Hepatocyte (in vitro differentiated cells): ENCODE data around the gene FRMD4B. TPM values are rescaled to one million over a fixed set of nuclear protein-coding genes. Genes with fewer than 3 reads are reported as not detected.

Source experiments
- DNase-seq: peaks from one replicate; pipeline ENCODE4 v3.0.0-alpha.2; 2016; ENCODE audit warnings: low spot score
- H2AFZ ChIP-seq: fragments of 200-600 bp; sonication (generic); 2 replicates; pipeline ENCODE4 v1.6.0; 2016; ENCODE audit warnings: antibody characterized with exemption, mild to moderate bottlenecking
- H3K27ac ChIP-seq: fragments of 200-600 bp; sonication (generic); 2 replicates; pipeline ENCODE4 v1.5.1; 2016; ENCODE audit warnings: mild to moderate bottlenecking
- H3K27me3 ChIP-seq: fragments of 200-600 bp; sonication (generic); 2 replicates; pipeline ENCODE4 v1.6.1; 2016
- H3K36me3 ChIP-seq: fragments of 200-600 bp; sonication (generic); replicated peaks from 2 replicates; pipeline ENCODE4 v1.5.1; 2016; ENCODE audit warnings: low read depth; ENCODE audit not compliant: insufficient read depth
- H3K4me1 ChIP-seq: fragments of 200-600 bp; sonication (generic); 2 replicates; pipeline ENCODE4 v1.5.1; 2016; ENCODE audit warnings: mild to moderate bottlenecking, moderate library complexity; ENCODE audit not compliant: insufficient read depth
- H3K4me2 ChIP-seq: fragments of 200-600 bp; sonication (generic); 2 replicates; pipeline ENCODE4 v1.6.0; 2016
- H3K4me3 ChIP-seq: fragments of 200-600 bp; sonication (generic); 2 replicates; pipeline ENCODE4 v1.5.1; 2016; ENCODE audit warnings: mild to moderate bottlenecking
- H3K79me2 ChIP-seq: fragments of 200-600 bp; sonication (generic); 2 replicates; pipeline ENCODE4 v1.6.0; 2017; ENCODE audit warnings: mild to moderate bottlenecking
- H3K9me2 ChIP-seq: fragments of 200-600 bp; sonication (generic); replicated peaks from 2 replicates; pipeline ENCODE4 v1.6.0; 2017; ENCODE audit warnings: mild to moderate bottlenecking; ENCODE audit not compliant: insufficient read depth
- H3K9me3 ChIP-seq: fragments of 200-600 bp; sonication (generic); 2 replicates; pipeline ENCODE4 v1.5.1; 2016; ENCODE audit warnings: low read depth, mild to moderate bottlenecking
- H4K20me1 ChIP-seq: fragments of 200-600 bp; sonication (generic); 2 replicates; pipeline ENCODE4 v1.6.0; 2016; ENCODE audit warnings: mild to moderate bottlenecking; ENCODE audit not compliant: insufficient read depth, poor library complexity, severe bottlenecking
- EZH2 ChIP-seq: fragments of 200-600 bp; sonication (generic); IDR thresholded peaks from 2 replicates; pipeline ENCODE4 v1.6.1; 2016; ENCODE audit warnings: antibody characterized with exemption, mild to moderate bottlenecking, borderline replicate concordance
- EZH2phosphoT487 ChIP-seq: fragments of 200-600 bp; sonication (generic); IDR thresholded peaks from one replicate; pipeline ENCODE4 v1.6.1; 2018; ENCODE audit warnings: antibody characterized with exemption, mild to moderate bottlenecking, low read depth, moderate library complexity; ENCODE audit not compliant: unreplicated experiment, severe bottlenecking
- WGBS: methylation state at CpG from one replicate; pipeline ENCODE4 v1.1.6; 2016; ENCODE audit warnings: low lambda C conversion rate; ENCODE audit errors: missing lambda C conversion rate; 5-methylcytosine and 5-hydroxymethylcytosine counted together
- polyA plus RNA-seq: library from polyadenylated mRNA; unstranded; fragments of >200 nt; fragmentation: Nextera tagmentation; extraction: Ambion mirVana; gene quantifications from 2 replicates; pipeline ENCODE4 v1.2.1, GENCODE V29; 2016
- total RNA-seq: library from RNA; depleted of rRNA; stranded (reverse); fragments of >200 nt; gene quantifications from 2 replicates; pipeline ENCODE4 v1.2.3, GENCODE V29; 2014
- TF ChIP-seq, protein P1 (sequence below): fragments of 200-600 bp; sonication (generic); IDR thresholded peaks from 2 replicates; pipeline ENCODE4 v1.5.1; 2016; ENCODE audit warnings: antibody characterized with exemption, mild to moderate bottlenecking; ENCODE audit not compliant: poor library complexity

The FRMD4B gene
- total and polyA plus RNA-seq, 2 experiments from 2014 or later, result 10.8 to 28.1 TPM

GRCh38 chr3:69203631-69204314, 182.1 kb downstream of the FRMD4B start:
- Histone ChIP-seq H3K4me2 (no peak overlapping the region), H3K27me3 (no peaks in the 10 kb centered on the region), H2AFZ (peak overlapping the region; percentile 8), H4K20me1 (no peaks in the 10 kb centered on the region), H3K9me2 (no peaks in the 10 kb centered on the region), H3K79me2 (peaks cover 2% of the 10 kb centered on the region), H3K36me3 (no peaks in the 10 kb centered on the region), H3K9me3 (no peaks in the 10 kb centered on the region), H3K4me1 (peaks cover 6% of the 10 kb centered on the region), H3K27ac (peak overlapping the region; percentile 59), H3K4me3 (no peak overlapping the region)
- WGBS, result 72% methylated on average over 5 of the region's 5 CpGs
- no peak for DNase-seq
- TF ChIP-seq EZH2 (no peak), EZH2phosphoT487 (no peak)
- TF ChIP-seq, protein P1, sequence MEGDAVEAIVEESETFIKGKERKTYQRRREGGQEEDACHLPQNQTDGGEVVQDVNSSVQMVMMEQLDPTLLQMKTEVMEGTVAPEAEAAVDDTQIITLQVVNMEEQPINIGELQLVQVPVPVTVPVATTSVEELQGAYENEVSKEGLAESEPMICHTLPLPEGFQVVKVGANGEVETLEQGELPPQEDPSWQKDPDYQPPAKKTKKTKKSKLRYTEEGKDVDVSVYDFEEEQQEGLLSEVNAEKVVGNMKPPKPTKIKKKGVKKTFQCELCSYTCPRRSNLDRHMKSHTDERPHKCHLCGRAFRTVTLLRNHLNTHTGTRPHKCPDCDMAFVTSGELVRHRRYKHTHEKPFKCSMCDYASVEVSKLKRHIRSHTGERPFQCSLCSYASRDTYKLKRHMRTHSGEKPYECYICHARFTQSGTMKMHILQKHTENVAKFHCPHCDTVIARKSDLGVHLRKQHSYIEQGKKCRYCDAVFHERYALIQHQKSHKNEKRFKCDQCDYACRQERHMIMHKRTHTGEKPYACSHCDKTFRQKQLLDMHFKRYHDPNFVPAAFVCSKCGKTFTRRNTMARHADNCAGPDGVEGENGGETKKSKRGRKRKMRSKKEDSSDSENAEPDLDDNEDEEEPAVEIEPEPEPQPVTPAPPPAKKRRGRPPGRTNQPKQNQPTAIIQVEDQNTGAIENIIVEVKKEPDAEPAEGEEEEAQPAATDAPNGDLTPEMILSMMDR, result no peak

DNA sequence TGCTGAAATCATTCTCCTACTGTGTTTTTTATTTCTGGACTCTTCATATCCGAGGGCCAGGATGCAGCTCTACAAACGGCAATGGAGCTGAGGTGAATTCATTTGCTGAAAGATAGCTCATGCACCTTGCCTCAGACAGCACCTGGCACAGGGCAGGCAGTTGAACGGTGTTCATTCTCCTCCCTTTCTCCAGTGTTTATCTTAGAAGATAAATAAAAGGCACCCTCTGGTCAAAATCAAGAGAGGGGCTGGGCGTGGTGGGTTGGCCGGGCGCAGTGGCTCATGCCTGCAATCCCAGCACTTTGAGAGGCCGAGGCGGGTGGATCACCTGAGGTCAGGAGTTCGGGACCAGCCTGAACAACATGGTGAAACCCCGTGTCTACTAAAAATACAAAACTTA, 184.2 kb downstream of the FRMD4B start:
- Histone ChIP-seq H3K27me3 (no peaks in the 10 kb centered on the region), H3K79me2 (peaks cover 7% of the 10 kb centered on the region), H3K9me3 (no peaks in the 10 kb centered on the region), H3K36me3 (no peaks in the 10 kb centered on the region), H3K4me2 (peak overlapping the region; percentile 72), H4K20me1 (no peaks in the 10 kb centered on the region), H3K27ac (no peak overlapping the region), H2AFZ (no peak overlapping the region), H3K4me1 (peaks cover 6% of the 10 kb centered on the region), H3K9me2 (no peaks in the 10 kb centered on the region), H3K4me3 (no peak overlapping the region)
- 63% methylated on average over 10 of the region's 10 CpGs for WGBS
- TF ChIP-seq EZH2, result no peak
- no peak for TF ChIP-seq EZH2phosphoT487
- TF ChIP-seq, protein P1, result no peak
- DNase-seq, result no peak

GRCh38 chr3:69200384-69201068, 185.4 kb downstream of the FRMD4B start:
- peaks cover 6% of the 10 kb centered on the region for H3K4me1 ChIP-seq
- no peaks in the 10 kb centered on the region for H3K36me3 ChIP-seq
- peak overlapping the region; percentile 72 for H3K4me2 ChIP-seq
- TF ChIP-seq EZH2, result no peak
- TF ChIP-seq, protein P1, result no peak
- TF ChIP-seq EZH2phosphoT487, result no peak
- H3K9me3 ChIP-seq, result no peaks in the 10 kb centered on the region
- 22% methylated on average over 10 of the region's 10 CpGs for WGBS
- H3K79me2 ChIP-seq, result peaks cover 7% of the 10 kb centered on the region
- no peaks in the 10 kb centered on the region for H3K27me3 ChIP-seq
- H3K9me2 ChIP-seq, result no peaks in the 10 kb centered on the region
- H3K27ac ChIP-seq, result peak overlapping the region; percentile 94
- peak; percentile 77 for DNase-seq
- peak overlapping the region; percentile 38 for H3K4me3 ChIP-seq
- H4K20me1 ChIP-seq, result no peaks in the 10 kb centered on the region
- H2AFZ ChIP-seq, result peak overlapping the region; percentile 72
